ENCODE results near the gene ZNF296.

- TF ChIP-seq POLR2A (IDR thresholded peaks at IDR 0.05) (no peak), CTCF (IDR thresholded peaks at IDR 0.05) (no peak), POLR2AphosphoS5 (IDR thresholded peaks at IDR 0.05) (no peak)
Observed at GRCh38 chr19:45063851-45064801, 12.2 kb downstream of the ZNF296 start.

Data from prostate gland (tissue), 2 donors.